ENCODE data around the gene GJA1.

Gene GJA1

DNA sequence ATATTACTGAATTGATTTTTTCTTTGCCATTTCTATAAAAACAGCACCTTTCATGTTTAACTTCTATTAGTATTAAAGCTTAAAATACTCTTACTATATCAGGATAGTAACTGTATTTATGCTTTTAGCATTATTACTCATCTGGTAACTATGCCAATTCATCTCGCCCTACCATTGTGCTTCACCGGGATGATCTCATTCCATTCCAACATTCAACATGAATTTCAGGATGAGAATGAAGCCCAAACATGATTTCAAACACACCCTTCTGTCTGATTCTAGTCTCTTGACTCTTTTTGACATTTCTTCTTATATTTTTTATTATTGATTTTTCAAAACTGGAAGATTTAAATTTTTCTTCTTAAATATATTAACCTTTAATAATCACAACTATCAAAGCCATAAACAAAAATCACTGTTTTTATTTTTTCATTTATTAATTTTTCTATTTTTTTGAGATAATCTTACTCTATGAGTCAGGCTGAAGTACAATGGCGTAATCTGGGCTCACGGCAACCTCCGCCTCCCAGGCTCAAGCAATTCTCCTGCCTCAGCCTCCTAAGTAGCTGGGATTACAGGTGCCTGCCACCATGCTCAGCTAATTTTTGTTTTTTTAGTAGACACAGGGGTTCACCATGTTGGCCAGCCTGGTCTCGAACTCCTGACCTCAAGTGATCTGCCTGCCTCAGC, 46.7 kb downstream of the GJA1 start:
- in situ Hi-C loops (cut with MboI; ENCODE audit: low sequenced_read_pairs): no loop called here

DNA sequence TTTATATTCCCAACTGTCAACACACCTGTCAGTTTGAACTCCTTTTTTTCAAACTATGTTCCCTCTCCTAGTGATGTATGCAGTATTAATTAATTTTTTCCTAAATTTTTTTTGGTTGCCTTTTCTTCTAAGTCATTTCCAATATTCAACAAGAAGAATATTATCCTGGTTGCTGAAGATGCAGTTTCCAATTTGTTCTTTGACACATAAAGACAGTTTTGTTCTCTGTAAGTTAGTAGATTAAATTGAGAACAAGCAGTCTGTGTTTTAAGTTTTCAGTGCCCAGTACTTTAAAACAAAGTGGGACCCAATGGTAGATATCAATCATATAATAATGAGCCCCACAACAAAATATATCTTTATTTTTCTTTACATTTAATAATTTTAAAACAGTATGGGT, 47.3 kb downstream of the GJA1 start:
- in situ Hi-C loops (cut with MboI; ENCODE audit: low sequenced_read_pairs): no loop called here

DNA sequence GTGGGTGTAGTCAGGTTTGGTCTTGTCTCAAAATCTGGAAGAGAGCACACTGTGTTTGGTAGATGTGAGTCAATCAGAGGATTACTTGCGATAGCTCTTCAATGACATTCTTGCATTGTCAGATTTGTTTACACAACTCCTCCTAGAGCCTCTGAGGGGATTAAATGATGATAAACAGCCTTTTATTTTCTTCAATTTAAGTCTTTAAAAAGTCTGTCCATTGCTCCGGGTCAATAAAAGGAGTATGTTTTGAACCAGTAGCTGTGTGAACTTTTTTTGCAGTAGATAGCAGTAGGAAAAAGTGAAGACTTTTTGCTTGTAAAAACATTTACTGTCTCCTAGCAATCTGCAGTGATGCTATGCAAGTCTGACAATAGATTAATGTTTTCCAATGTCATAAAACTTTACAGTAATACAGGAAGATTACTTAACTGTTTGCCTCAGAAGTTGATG, 49.9 kb downstream of the GJA1 start:
- in situ Hi-C loops (cut with MboI; ENCODE audit: low sequenced_read_pairs): no loop called here

DNA sequence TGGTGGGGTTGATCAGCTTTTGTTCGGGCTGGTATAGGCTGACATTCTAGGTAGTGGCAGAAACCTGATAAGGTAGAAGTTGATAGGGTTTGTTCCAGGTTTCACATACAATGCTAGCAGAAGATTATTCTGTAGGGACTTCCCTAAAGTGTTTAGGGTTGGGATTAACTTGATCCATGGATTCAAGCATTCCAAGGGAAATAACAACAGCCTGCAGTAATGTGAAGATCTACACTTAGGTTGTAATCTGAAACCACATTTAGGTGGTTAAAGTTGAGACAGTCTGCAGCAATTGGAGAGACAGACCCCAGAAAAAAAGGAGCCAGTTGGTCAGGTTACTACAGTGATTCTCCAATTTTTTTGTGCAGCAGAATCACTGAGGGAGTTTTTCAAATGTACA, 56.1 kb downstream of the GJA1 start:
- in situ Hi-C loops (cut with MboI; ENCODE audit: low sequenced_read_pairs): no loop called here

DNA sequence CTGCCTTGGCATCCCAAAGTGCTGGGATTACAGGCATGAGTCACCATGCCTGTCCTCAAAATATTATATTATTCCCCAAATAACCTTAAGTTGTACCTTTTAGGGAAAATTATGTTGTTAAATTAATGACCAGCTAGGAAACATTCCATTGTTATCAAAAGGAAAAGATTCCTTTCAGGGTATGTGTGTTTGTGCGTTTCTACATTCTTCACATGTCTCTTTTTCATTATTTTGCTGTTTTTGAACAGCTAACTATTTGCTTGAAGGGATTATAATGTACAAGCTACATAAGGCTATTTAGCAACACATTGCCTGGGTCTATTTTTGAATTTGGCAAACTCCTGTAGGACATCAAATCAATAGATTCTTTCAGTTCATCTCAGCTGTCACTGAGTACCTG, 57.1 kb downstream of the GJA1 start:
- in situ Hi-C loops (cut with MboI; ENCODE audit: low sequenced_read_pairs): no loop called here

DNA sequence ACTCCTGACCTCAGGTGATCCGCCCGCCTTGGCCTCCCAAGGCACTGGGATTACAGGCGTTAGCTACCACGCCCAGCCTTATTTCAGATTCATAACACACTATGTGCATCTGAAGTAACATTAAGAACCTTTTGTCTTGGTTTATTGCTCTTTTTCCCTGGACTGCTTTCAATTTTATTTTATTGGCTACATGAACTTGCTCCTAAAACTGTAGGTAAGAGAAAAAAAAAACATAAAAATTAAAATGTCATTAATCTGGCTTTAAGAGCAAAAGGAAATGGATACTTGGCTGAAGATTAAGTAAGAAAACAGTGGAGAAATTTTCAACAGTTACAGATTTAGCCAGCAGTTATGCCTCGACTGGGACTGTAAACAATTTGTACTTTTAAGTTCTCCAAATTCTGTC, 62.5 kb downstream of the GJA1 start:
- in situ Hi-C loops (cut with MboI; ENCODE audit: low sequenced_read_pairs): no loop called here

DNA sequence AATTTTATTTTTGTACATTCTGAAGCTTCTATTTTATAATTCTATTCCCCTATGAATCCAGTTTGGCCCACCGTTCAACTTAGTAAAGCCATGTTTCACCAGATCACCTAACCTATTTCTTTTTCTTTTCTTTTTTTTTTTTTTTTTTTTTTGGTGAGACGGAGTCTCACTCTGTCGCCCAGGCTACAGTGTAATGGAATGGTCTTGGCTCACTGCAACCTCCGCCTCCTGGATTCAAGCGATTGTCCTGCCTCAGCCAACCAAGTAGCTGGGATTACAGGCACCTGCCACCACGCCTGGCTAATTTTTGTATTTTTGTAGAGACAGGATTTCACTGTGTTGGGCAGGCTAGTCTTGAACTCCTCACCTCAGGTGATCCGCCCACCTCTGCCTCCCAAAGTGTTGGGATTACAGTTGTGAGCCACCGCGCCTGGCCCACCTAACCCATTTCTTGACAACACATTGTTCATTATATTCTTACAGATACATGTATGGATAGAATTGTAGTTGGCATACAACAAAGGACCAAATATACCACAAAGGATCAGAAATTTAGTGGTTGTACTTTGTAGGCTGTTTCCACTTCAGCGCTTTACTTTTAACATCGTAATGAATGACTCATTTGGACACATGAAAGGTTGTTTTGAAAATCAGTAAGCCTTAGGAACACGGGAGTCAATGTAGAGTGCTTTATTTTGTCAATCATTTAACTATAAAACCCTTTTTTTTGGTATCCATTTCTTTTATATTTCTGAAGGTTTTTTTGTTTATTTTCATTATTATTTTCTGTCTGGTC, 63.2 kb downstream of the GJA1 start:
- in situ Hi-C loops (cut with MboI; ENCODE audit: low sequenced_read_pairs): no loop called here
